HL-60 (cell line): ENCODE measurements around the gene EIF4E1B.

ENCODE experiments used
- CTCF ChIP-seq: IDR thresholded peaks from one replicate; pipeline ENCODE4 v1.5.1; 2011; ENCODE audit warnings: low read length, control low read depth, inconsistent platforms; ENCODE audit not compliant: insufficient read depth
- POLR2AphosphoS5 ChIP-seq: IDR thresholded peaks from 2 replicates; pipeline ENCODE4 v1.6.1; 2012; ENCODE audit warnings: low read depth
- SPI1 ChIP-seq: IDR thresholded peaks from 2 replicates; pipeline ENCODE4 v1.6.1; 2012; ENCODE audit warnings: low read depth, mild to moderate bottlenecking, borderline replicate concordance

- TF ChIP-seq CTCF (no peak), SPI1 (no peak), POLR2AphosphoS5 (no peak)
These were observed 19.9 kb downstream of the EIF4E1B start for GRCh38 chr5:176650354-176650884.
